Large intestine (tissue), 3 donors: ENCODE results near the gene IRAG1. TPM values are rescaled to one million over a fixed set of nuclear protein-coding genes. Genes with fewer than 3 reads are reported as not detected.

Experiments
- DNase-seq, 2 donors: peaks; one replicate each; pipeline versions ENCODE4 v3.0.0 to v3.0.0-alpha.2; 2013
- H3K27ac ChIP-seq: one replicate; pipeline ENCODE4 v1.5.1; 2013; ENCODE audit warnings: low read length
- H3K27me3 ChIP-seq: 2 replicates; pipeline ENCODE4 v1.6.1; 2013; ENCODE audit warnings: low read length; ENCODE audit not compliant: control insufficient read depth, insufficient read depth
- H3K36me3 ChIP-seq: 2 replicates; pipeline ENCODE4 v1.6.1; 2013; ENCODE audit warnings: low read length; ENCODE audit not compliant: control insufficient read depth, insufficient read depth
- H3K4me1 ChIP-seq: one replicate; pipeline ENCODE4 v1.6.1; 2013; ENCODE audit warnings: low read length; ENCODE audit not compliant: control insufficient read depth, insufficient read depth
- H3K4me3 ChIP-seq: one replicate; pipeline ENCODE4 v1.5.1; 2013; ENCODE audit warnings: low read length
- H3K9me3 ChIP-seq: one replicate; pipeline ENCODE4 v1.6.1; 2013; ENCODE audit warnings: mild to moderate bottlenecking, low read depth, low read length, moderate library complexity; ENCODE audit not compliant: control insufficient read depth
- WGBS: methylation state at CpG from one replicate; pipeline ENCODE4 v1.1.5; 2013; ENCODE audit warnings: low lambda C conversion rate; ENCODE audit not compliant: insufficient coverage; 5-methylcytosine and 5-hydroxymethylcytosine counted together
- polyA plus RNA-seq: library from polyadenylated mRNA; unstranded; fragments of 120-200 nt; gene quantifications from one replicate; pipeline ENCODE4 v1.2.1, GENCODE V29; 2013

IRAG1 gene
- polyA plus RNA-seq, 1 donor = 13.1 TPM

GRCh38 chr11:10645212-10645795, 48.3 kb downstream of the IRAG1 start:
- no peak for DNase-seq
- Histone ChIP-seq H3K4me1 (peaks cover 8% of the 10 kb centered on the region), H3K27ac (no peak overlapping the region), H3K27me3 (no peaks in the 10 kb centered on the region), H3K4me3 (no peak overlapping the region), H3K9me3 (no peaks in the 10 kb centered on the region), H3K36me3 (no peaks in the 10 kb centered on the region)
- WGBS = no CpG with 5 or more reads among the region's 6 CpGs

Other genes with a start within 250 kb of the IRAG1 start
- gene AMPD3, start 238.5 kb downstream of the IRAG1 start, polyA plus RNA-seq = 5.0 TPM
- gene RNF141, start 152.6 kb downstream of the IRAG1 start, polyA plus RNA-seq = 31.5 TPM
- gene LYVE1, start 125.1 kb downstream of the IRAG1 start, polyA plus RNA-seq = 49.3 TPM
- gene CTR9, start 57.5 kb upstream of the IRAG1 start, polyA plus RNA-seq = 40.0 TPM
- 475 TPM for gene EIF4G2, start 115.2 kb upstream of the IRAG1 start, polyA plus RNA-seq
- 59.1 TPM for gene ZBED5, start 164.3 kb upstream of the IRAG1 start, polyA plus RNA-seq